Smooth muscle cell (in vitro differentiated cells): ENCODE results near the gene PRX. TPM values are rescaled to one million over a fixed set of nuclear protein-coding genes. Genes with fewer than 3 reads are reported as not detected.

Experiments
- DNase-seq: peaks from one replicate; lab custom pipeline; 2025; ENCODE audit not compliant: unreplicated experiment; lab: John Stamatoyannopoulos, UW
- H2AFZ ChIP-seq: fragments of 200-600 bp; sonication (generic); 2 replicates; pipeline ENCODE4 v1.6.0; 2016; ENCODE audit warnings: antibody characterized with exemption, low read depth, mild to moderate bottlenecking
- H3F3A ChIP-seq: fragments of 200-600 bp; sonication (generic); 2 replicates; pipeline ENCODE4 v1.6.0; 2017; ENCODE audit warnings: antibody characterized with exemption, low read depth
- H3K27ac ChIP-seq: fragments of 200-600 bp; sonication (generic); 2 replicates; pipeline ENCODE4 v1.5.1; 2016; ENCODE audit warnings: low read depth, mild to moderate bottlenecking
- H3K27me3 ChIP-seq: fragments of 200-600 bp; sonication (generic); 2 replicates; pipeline ENCODE4 v1.6.1; 2016; ENCODE audit warnings: low read depth, mild to moderate bottlenecking
- H3K36me3 ChIP-seq: fragments of 200-600 bp; sonication (generic); 2 replicates; pipeline ENCODE4 v1.5.1; 2016; ENCODE audit warnings: low read depth
- H3K4me1 ChIP-seq: fragments of 200-600 bp; sonication (generic); 2 replicates; pipeline ENCODE4 v1.5.1; 2016; ENCODE audit warnings: low read depth
- H3K4me2 ChIP-seq: fragments of 200-600 bp; sonication (generic); 2 replicates; pipeline ENCODE4 v1.6.0; 2016; ENCODE audit warnings: mild to moderate bottlenecking
- H3K4me3 ChIP-seq: fragments of 200-600 bp; sonication (generic); 2 replicates; pipeline ENCODE4 v1.5.1; 2016; ENCODE audit warnings: mild to moderate bottlenecking
- H3K79me2 ChIP-seq: fragments of 200-600 bp; sonication (generic); 2 replicates; pipeline ENCODE4 v1.6.0; 2016; ENCODE audit warnings: low read depth, mild to moderate bottlenecking
- H3K9ac ChIP-seq: fragments of 200-600 bp; sonication (generic); 2 replicates; pipeline ENCODE4 v1.6.0; 2016; ENCODE audit warnings: low read depth
- H3K9me3 ChIP-seq: fragments of 200-600 bp; sonication (generic); replicated peaks from 2 replicates; pipeline ENCODE4 v1.5.1; 2016; ENCODE audit warnings: low read depth
- H4K20me1 ChIP-seq: fragments of 200-600 bp; sonication (generic); 2 replicates; pipeline ENCODE4 v1.6.0; 2016; ENCODE audit warnings: low read depth
- WGBS: methylation state at CpG from one replicate; pipeline ENCODE4 v1.1.7; 2016; ENCODE audit warnings: low lambda C conversion rate; 5-methylcytosine and 5-hydroxymethylcytosine counted together
- polyA plus RNA-seq: library from polyadenylated mRNA; unstranded; fragments of >200 nt; fragmentation: Nextera tagmentation; extraction: Ambion mirVana; gene quantifications from 2 replicates; pipeline ENCODE4 v1.2.1, GENCODE V29; 2016
- total RNA-seq: library from RNA; depleted of rRNA; stranded (reverse); fragments of >200 nt; gene quantifications from 2 replicates; pipeline ENCODE4 v1.2.3, GENCODE V29; 2014
- TF ChIP-seq, protein P1 (sequence below): fragments of 200-600 bp; sonication (generic); IDR thresholded peaks from 2 replicates; pipeline ENCODE4 v1.5.1; 2017; ENCODE audit warnings: borderline replicate concordance, mild to moderate bottlenecking, antibody characterized with exemption; ENCODE audit not compliant: insufficient read depth, poor library complexity, severe bottlenecking

The PRX gene
- total and polyA plus RNA-seq, 2 experiments from 2014 or later, result 3.9 to 4.4 TPM

DNA sequence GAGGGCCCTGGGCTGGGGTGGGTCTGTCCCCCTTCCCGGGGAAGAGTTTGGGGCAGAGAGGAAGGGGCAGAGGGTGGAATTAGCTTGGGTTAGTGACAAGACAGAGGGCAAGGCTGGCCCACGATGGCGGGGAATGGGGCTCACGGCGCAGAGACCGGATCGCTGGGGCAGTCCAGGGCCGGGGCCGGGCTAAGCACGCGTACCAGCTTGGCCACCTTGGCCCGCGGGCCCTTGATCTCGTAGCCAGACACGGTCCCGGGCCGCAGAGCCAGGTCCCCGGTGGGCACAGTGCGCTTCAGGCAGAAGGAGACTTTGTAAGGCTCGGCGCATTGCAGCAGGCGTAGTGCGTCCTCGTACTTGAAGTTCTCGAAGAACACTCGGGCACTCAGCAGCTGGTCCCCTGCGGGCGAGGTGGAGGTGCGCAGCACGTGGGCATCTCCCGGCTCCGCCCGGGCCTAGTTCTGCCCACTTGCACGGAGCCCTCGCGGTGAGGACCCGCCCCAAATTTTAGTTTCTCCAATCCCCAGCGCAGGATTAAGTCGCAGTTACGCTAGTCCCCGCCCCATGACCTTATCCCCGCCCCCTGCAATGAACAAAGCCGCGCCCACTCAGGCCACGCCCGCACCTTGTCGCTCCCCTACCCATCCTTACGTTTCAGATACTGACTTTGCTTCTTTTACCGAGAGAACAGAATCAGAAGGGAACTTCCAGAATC is 14.6 kb downstream of the PRX start:
- Histone ChIP-seq H3K4me3 (no peak overlapping the region), H4K20me1 (no peaks in the 10 kb centered on the region), H2AFZ (no peak overlapping the region), H3K4me2 (no peak overlapping the region), H3K36me3 (no peaks in the 10 kb centered on the region), H3K27ac (no peak overlapping the region), H3K4me1 (no peaks in the 10 kb centered on the region), H3K27me3 (no peaks in the 10 kb centered on the region), H3K9ac (no peak overlapping the region), H3F3A (no peaks in the 10 kb centered on the region), H3K9me3 (no peaks in the 10 kb centered on the region), H3K79me2 (no peaks in the 10 kb centered on the region)
- WGBS, result 56% methylated on average over 46 of the region's 49 CpGs
- no peak for DNase-seq
- TF ChIP-seq, protein P1, sequence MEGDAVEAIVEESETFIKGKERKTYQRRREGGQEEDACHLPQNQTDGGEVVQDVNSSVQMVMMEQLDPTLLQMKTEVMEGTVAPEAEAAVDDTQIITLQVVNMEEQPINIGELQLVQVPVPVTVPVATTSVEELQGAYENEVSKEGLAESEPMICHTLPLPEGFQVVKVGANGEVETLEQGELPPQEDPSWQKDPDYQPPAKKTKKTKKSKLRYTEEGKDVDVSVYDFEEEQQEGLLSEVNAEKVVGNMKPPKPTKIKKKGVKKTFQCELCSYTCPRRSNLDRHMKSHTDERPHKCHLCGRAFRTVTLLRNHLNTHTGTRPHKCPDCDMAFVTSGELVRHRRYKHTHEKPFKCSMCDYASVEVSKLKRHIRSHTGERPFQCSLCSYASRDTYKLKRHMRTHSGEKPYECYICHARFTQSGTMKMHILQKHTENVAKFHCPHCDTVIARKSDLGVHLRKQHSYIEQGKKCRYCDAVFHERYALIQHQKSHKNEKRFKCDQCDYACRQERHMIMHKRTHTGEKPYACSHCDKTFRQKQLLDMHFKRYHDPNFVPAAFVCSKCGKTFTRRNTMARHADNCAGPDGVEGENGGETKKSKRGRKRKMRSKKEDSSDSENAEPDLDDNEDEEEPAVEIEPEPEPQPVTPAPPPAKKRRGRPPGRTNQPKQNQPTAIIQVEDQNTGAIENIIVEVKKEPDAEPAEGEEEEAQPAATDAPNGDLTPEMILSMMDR, result no peak

DNA sequence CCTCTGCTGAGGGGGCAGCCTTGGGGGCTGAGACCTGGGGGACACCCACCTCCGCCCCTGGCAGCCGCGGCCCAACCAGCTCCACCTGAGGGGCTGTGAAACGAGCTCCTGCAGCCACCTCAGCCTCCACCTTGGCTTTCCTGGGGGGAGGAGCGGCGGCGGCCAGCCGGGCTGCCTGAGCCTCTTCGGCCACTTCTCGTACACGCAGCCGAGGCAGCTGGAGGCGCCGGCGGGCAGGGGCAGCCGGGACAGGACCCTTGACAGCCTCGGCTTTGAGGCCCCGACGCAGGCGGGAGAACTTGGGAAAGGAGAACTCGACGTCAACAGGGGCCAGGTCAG is 15.6 kb downstream of the PRX start:
- H3K4me2 ChIP-seq, result no peak overlapping the region
- no peak overlapping the region for H2AFZ ChIP-seq
- H3F3A ChIP-seq, result no peaks in the 10 kb centered on the region
- H3K79me2 ChIP-seq, result no peaks in the 10 kb centered on the region
- no peak overlapping the region for H3K4me3 ChIP-seq
- no peak overlapping the region for H3K9ac ChIP-seq
- no peak overlapping the region for H3K27ac ChIP-seq
- H3K27me3 ChIP-seq, result no peaks in the 10 kb centered on the region
- H4K20me1 ChIP-seq, result no peaks in the 10 kb centered on the region
- no peaks in the 10 kb centered on the region for H3K4me1 ChIP-seq
- WGBS, result 96% methylated on average over 20 of the region's 22 CpGs
- no peaks in the 10 kb centered on the region for H3K36me3 ChIP-seq
- no peaks in the 10 kb centered on the region for H3K9me3 ChIP-seq
- DNase-seq, result no peak
- TF ChIP-seq, protein P1, result no peak

DNA sequence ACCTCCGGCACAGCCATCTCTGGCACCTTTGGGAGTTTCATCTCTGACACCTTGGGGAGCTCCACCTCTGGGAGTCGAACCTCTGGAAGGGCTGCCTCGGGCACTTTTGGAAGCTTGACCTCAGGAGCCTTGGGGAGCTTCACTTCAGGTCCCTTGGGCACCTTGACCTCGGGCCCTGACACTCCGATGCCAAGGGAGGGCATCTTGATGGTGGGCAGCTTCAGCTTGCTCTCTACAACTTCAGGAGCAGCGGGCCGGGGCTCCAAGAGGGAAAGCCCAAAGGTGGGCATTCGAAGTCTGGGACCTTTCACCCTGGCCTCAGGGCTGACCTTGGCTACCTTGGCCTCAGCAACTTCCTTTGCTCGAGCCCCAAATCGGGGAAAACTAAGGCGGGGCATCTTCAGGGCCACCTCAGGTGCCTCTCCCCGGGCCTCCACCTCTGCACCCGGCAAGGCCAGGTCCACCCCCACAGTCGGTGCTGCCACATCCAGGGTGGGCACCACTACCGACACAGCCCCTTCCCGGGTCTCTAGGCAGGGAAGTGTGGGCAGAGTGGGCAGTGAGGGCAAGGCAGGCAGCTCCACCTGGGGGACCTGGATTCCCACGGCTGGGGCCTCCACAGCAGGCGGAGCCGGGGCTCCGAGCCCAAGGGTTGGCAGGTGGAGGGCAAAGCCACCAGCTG is 16.2 kb downstream of the PRX start:
- WGBS, result 96% methylated on average over 16 of the region's 20 CpGs
- H3K4me2 ChIP-seq, result no peak overlapping the region
- no peak overlapping the region for H3K27ac ChIP-seq
- no peak overlapping the region for H3K9ac ChIP-seq
- no peaks in the 10 kb centered on the region for H3K79me2 ChIP-seq
- DNase-seq, result no peak
- no peak overlapping the region for H3K4me3 ChIP-seq
- H4K20me1 ChIP-seq, result no peaks in the 10 kb centered on the region
- H3K36me3 ChIP-seq, result no peaks in the 10 kb centered on the region
- H3K27me3 ChIP-seq, result no peaks in the 10 kb centered on the region
- TF ChIP-seq, protein P1, result no peak
- H3F3A ChIP-seq, result no peaks in the 10 kb centered on the region
- no peak overlapping the region for H2AFZ ChIP-seq
- H3K9me3 ChIP-seq, result no peaks in the 10 kb centered on the region
- H3K4me1 ChIP-seq, result no peaks in the 10 kb centered on the region

DNA sequence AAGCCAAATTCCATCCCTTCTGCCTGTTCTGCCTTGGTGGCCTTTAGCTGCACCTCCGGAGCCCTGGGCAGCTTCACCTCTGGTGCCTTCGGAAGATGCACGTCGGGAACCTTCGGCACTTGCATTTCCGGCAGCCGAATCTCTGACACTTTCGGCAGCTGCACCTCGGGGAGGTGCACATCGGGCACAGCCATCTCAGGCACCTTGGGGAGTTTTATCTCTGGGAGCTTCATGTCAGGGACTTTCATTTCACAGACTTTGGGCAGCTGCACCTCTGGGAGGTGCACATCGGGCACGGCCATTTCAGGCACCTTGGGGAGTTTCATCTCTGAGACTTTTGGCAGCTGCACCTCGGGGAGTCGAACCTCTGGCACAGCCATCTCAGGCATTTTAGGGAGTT is 17.2 kb downstream of the PRX start:
- Histone ChIP-seq H3K9ac (no peak overlapping the region), H3K36me3 (no peaks in the 10 kb centered on the region), H3K9me3 (no peaks in the 10 kb centered on the region), H3K27ac (no peak overlapping the region), H3K79me2 (no peaks in the 10 kb centered on the region), H2AFZ (no peak overlapping the region), H4K20me1 (no peaks in the 10 kb centered on the region), H3K4me3 (no peak overlapping the region), H3F3A (no peaks in the 10 kb centered on the region), H3K4me1 (no peaks in the 10 kb centered on the region), H3K27me3 (no peaks in the 10 kb centered on the region), H3K4me2 (no peak overlapping the region)
- DNase-seq, result no peak
- TF ChIP-seq, protein P1, result no peak
- 94% methylated on average over 14 of the region's 14 CpGs for WGBS
